GM18511 (cell line): ENCODE data around the gene REPIN1.

ENCODE experiments used
- ATAC-seq: cut with Tn5 transposase; IDR thresholded peaks from one replicate; pipeline ENCODE4 v1.9.1; 2021; ENCODE audit warnings: mild to moderate bottlenecking, moderate library complexity; ENCODE audit not compliant: unreplicated experiment

Gene REPIN1

DNA sequence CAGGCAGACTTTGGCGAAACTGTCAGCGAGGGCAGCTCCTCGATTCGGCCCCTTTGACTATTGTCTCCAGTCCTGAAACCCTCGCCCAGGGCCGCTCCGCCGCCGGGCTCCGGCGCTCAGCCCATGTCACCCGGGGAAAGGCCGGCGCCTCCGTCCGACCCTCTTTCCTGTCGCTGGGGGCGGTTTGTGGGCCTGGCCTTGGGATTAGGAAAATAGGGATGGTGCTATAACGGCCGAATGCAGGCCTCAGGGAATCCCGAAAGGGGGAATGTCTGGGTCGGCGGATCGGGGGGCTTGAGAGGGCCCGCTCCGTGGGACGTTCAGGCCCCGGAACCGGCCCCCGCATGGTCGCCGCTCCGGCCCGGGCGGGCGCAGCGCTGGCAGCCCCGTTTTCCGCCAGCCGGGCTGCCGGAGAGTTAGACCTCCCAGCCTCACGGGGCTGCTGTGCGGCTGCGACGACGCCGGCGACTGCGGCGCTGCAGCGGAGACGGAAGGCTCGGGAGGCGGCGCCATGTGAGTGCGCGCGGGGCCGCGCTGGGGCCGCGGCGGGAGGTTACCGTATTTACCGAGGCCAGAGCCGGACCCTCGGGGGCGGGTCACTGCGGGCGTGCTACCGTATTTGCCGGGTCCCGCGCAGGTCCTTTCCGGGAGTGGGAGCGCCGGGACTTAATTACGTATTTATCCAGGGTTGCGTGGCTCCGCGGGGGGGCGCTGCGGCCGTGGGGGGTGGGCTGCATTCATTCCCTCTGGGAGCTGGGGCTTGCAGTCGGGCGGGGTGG lies 36.4 kb downstream of the REPIN1 start:
- peak; percentile 48 for ATAC-seq

DNA sequence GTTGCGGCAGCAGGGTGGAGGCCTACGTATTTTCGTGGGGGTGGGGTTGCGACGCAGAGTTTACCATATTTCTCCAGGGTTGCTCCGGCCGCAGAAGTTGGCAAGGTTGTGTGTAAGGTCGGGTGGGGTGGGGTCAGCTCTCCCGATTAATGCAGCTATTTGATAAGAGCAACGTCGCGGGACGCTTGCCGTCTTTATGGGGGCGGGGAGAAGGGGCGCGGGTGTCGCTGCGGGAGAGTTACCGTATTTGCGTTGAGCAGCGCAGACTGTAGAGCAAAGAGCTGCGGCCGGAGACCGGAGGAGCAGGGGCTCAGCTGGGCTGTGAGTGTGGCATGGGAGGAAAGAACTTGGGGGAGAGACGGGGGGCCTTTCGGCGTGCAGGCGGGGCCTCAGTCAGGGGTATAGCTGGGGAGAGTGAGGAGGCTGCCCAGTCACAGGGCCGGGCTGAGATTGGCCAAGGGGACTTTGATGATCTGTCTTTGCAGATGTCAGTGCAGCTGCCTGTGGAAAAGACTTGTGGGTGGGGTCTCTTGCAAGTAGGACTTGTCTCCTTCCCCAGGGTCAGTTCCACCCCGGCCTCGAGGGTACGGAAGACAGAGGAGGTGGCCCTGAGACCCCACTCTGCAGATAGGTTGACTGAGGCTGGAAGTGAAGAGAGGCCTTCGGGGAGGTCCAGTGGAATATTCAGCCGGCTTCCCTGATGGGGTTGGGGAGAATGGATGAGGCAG lies 37.1 kb downstream of the REPIN1 start:
- no peak for ATAC-seq

DNA sequence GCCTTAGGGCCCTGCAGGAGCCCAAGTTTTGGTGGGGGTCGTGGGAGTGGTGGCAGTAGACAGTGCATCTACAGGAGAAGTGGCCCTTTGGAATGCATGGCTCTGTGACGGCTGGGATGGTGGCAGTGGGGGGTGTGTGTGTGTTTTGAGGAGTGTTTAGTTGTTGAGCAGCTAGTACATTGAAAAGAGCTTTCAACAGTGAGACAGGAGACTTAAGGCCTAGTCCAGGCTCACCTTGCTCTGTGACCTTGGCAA lies 37.6 kb downstream of the REPIN1 start:
- ATAC-seq = no peak

DNA sequence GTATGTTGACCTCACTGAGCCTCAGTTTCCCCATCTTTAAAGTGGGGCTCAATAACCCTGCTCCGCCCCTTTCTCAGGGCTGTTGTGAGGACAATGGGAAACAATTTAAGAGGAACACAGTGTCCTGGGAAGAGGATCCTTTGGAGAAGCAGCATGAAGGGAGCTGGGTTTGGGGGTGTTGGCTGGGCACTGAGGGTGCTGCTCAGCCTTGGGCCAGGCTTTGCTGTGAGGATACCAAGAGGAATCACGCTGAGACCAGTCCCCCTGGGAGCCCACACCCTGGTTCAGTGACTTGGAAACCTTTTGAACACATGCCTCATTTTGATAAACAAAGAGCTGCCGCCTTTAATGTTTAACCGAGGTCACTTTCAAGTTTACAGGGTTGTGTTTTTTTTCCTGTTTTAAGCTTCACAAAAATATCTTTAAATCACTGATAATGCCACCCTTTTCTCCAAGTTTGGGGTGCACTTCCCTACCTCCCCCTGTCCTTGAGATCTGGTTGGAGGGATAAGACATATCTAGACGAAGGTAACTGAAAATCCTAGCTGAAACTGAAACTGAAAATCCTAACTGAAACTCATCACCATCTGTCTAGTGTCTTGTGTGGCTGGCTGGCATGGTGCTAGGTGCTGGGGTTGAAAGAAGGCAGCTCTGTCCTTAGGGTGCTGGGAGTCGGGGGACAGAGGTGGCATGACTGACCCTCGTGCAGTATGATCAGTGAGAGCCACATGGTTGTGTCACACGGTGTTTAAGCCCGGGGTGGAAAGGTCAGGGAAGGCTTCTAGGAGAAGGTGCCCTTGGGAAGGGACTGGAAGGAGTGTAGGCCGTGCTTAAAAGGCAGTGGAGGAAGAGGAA lies 38.2 kb downstream of the REPIN1 start:
- ATAC-seq = peak; percentile 75

DNA sequence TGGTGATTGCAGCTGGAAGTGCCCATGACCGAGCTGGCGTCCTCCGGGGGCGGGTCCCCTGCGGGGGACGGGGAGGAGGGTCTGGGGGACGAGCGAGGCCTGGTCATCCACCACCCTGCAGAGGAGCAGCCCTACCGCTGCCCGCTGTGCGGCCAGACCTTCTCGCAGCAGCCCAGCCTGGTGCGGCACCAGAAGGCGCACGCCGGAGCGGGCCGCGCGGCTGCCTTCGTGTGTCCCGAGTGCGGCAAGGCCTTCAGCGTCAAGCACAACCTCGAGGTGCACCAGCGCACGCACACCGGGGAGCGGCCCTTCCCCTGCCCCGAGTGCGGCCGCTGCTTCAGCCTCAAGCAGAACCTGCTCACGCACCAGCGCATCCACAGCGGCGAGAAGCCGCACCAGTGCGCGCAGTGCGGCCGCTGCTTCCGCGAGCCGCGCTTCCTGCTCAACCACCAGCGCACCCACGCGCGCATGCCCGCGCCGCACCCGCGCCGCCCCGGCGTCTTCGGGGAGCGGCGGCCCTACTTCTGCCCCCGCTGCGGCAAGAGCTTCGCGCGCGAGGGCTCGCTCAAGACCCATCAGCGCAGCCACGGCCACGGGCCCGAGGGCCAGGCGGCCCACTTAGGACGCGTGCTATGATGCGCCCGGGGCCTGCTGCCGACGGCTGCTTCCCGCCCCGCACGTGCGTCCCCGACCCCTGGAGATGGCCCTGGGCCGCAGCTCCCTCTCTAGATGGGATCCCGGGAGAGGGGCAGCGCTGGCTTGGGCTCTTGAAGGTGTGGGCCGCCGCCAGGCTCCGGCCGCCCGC lies 39.2 kb downstream of the REPIN1 start:
- no peak for ATAC-seq

DNA sequence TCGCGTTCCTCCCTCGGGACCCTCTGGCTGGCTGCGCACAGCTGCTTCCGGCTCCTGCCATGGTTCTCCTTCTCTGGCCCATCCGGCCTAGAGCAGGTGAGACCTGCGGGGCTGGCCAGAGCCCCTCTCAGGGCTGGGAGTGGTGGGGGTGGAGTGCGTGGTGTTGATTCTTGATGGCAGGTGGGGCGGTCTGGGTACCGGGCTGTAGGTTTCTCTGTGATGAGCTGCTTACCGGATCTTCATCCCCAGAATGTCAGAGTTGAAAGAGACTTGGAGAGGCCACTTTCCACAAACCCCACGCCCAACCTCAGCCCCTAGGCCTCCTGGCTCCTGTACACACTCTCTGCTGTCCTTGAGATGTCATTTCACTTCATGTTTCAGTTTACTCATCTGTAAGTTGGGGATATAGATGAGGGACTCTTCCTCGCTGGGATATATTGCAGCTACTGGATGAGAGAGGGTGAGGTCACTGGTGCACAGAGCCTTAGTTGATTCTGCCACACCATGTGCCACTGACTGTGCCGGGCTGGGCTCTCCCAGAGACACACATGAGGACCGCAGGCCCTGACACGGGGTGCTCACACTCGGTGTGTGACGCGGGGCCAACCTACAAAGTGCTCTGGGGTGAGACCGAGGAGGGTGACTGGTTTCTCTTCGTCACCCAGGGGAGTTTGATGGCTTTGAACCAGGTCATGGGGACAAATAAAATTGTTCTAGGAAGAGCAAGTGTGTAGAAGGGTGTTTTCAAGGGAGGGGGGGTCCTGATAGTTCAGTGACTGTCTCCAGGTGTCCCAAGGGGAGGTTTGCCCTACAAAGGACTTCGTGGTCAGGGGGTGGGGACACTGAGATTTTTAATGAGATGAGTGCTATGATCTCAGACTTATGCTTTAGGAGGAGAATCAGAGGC lies 40.0 kb downstream of the REPIN1 start:
- ATAC-seq = peak; percentile 15

DNA sequence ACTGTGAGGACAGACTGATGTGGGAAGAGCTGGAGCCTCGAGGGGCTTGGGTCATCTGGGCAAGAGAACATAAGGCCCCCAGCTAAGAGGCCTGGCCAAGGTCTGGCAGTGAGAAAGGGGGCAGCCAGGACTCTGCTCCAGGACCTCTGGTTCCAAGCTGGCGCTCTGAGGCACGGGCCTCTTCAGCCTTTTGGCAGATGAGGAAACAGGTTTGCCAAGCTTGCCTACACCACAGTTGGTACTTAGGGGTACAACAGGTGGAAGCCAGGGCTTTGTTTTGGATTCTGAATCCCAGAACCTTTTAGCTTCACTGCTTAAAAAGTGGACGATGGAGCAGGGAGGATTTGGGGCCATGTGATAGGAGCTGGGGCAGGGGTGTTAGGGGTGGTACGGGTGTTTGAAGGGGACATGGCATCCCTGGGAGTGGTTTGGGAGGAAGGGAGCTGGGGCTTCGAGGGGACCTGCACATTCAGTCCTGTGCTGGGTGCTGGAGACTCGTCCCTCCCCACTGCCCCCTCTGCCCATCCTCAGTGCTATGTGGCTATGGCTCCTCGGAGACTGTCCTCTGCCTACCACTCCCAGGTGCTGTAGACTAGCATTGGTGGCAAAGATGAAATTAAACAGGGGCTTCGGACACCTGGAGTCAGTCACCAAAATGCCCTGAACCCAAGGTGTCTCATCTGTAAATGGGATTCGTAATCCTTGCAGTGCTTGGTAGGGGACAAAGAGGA lies 40.8 kb downstream of the REPIN1 start:
- no peak for ATAC-seq

DNA sequence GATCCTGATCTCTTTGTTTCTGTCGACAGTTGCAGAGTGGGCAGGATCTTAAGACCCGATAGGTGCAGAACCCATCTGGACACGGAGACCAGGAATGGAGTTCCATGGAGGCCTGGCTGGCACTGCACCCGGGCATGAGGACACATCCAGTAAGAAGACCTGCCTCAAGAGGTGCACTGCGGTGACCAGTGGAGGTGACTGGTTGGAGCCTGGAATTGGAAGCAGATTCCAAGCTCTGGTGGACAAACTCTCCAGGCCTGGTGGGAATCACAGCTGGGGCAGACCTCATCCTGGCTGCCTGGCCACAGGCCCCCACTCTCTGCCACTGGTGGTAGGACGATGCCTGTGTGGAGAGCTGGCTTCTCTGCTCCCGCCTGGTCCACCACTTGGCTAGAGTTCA lies 41.5 kb downstream of the REPIN1 start:
- ATAC-seq = no peak

DNA sequence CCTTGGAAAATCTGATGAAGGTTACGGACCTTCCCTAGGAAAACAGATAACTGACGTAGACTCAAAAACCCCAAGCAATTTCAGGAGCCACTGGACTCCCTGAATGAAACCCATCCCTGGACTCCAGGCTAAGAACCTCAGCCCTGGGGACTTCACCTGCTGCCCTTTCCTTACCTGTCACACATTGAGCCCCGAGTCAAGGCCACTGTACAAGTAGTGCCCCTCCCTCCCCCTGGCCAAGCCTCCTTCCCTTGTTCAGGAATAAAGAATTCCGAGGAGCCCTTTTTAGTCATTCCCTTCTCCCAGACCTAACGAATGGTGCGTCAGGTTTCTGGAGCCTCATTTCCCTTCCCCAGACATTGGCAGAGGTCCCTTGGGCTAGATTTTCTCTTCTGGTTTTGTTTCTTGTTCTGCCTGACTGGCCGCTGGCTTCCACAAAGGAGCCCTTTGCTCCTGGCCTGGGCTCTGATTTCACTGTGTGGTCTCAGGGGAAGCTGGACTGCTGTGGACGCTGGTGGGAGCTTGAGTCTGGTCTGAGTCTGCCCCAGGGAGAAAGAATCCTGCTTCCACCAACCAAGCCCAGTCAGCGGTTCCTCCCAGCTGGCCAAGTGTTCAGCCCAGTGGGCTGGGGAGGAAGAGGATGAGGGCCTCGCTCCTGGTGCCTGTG lies 42.2 kb downstream of the REPIN1 start:
- no peak for ATAC-seq

DNA sequence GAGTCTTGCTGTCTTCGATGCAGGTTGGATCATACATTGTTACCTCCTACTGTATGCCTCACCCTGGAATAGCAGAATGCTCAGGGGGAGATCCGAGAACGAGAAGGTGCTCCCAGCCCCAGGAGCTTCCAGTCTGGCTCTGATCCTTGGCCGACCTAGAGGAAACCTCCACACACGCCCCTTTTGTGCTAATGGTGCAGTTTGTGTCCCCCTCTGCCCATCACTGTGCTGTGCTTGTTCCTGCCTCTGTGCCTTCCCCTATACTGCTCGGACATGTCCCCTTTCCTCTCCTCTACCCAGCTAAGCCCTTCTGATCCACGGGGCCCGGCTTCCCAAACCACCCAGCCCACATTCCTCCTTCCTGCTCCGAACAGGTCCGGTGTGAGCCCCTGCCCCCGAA lies 43.0 kb downstream of the REPIN1 start:
- no peak for ATAC-seq

DNA sequence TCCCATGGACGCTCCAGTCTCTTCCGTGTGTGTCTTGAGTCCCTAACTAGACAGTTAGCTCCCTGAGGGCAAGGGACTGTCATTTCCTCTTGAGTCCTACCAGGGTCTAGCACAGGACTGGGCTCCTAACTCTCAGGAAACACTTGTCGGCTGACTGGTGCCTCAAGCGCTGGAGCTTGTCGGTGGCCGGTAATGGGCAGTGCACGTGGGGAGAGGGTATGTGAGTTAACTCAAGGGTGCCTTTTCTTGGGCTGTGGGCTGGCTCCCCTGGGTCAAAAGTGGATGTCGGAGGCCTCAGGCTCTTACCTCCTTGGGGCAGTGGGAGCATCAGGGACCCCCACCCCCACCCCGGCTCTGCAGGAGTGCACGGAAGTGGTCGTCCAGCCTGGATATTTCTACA lies 43.4 kb downstream of the REPIN1 start:
- no peak for ATAC-seq

DNA sequence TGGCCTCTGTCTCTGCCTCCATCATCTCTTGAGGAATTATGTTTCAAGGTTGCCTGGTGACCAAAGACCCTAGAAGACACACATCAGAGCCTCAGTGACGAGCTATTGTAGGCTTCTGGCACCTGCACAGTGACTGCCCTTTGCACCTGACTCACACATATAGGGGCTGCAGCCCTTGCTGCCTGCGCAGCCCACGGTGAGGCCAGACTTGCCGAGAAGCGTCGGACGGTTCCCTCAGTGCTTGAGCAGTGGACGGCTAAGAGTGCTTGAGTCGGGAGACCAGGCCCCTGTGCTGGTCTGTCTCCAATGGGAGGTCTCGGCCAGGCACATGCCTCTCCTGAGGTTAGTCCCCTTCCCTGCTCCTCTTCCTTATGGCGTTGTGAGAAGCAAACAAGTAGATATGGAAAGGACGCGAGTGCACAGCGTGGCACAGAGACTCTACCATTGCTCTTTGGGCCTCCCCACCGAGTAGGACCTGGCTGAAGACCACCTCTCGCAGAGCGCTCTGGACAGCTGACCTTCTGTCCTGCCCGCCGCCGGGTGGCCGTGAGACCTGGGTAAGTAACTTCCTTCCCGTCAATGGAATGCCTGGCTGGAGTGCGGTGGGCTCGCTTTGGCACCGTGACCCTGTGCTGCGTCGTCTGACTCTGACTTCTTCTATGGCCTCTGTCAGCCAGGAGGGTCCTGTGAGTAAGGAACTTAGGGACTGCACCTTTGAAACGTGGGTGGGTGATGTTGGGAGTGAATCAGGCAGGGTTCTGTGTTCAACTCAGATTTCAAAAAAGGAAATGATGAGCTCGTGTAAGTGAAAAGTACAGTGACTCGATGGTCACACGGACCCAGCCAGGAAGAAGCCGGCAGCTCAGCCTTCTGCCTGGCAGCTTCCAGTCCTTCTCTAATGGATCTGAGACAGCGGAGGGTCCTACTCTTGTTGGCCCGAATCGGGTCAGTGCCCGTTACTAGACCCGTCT lies 44.2 kb downstream of the REPIN1 start:
- ATAC-seq = no peak

DNA sequence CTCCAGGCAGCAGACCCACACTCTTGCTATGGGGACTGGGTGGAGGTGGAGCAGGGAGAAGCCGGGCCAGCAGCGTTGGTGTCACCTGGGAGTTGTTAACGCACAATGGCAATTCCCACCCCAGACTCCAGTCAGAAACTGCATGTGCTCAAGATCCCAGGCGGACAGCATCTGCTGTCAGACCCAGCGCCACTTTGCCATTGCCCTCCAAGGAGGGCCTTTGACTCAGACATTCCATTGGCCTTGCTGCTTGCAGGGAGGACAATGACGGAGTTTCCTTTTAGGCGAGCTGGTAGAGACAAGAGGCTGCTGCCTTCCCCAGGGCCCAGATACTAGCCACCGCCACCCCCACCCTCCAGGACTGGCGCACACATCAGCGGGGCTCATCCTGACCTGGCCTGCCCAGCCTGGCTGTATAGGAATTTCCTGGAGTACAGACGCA lies 45.0 kb downstream of the REPIN1 start:
- ATAC-seq = no peak

DNA sequence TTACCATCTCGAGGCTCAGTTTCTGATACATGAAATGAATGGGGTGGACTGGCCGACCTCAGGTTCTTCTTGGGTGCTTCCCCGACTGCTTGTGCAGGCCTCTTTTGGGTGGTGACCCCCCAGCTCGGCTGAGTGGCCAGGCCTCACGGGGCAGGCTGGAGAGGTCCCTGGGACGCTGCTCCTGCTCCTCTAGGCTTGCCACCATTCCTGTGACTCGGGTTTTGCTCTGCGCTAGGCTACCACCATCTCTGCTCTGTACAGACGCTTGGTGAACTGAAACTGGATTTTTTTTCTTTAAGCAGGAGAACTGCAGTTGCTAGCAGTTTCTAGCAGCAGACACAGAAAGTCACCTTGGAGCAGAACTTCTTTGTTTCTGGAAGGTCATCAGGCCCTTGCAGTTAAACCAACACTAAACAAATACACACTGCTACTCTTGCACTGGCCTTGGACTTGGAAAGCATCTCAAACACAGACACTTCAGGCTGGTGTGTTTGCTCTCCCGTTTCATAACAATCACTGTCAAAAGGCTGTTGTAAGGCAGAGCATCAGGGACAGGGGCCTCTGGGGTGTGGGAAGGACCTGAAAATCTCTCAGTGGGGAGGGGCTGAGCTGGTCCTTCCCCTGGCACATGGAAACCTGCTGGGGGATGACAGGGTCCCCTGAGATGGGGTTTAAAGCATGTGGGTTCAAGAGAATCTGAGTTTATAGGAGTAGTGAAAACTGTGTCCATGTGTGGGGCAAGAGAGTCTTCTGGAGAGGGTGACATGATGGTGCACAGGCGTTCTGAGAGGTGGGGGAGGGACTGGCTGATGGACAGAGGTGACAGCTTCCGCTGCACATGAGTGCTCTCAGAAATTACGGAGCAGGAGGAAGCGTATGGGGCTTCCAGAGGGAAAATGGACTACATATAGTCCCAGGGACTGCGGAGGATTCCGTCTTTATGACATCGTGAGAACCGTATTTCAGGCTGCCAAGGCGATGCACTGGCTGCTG lies 46.8 kb downstream of the REPIN1 start:
- no peak for ATAC-seq

DNA sequence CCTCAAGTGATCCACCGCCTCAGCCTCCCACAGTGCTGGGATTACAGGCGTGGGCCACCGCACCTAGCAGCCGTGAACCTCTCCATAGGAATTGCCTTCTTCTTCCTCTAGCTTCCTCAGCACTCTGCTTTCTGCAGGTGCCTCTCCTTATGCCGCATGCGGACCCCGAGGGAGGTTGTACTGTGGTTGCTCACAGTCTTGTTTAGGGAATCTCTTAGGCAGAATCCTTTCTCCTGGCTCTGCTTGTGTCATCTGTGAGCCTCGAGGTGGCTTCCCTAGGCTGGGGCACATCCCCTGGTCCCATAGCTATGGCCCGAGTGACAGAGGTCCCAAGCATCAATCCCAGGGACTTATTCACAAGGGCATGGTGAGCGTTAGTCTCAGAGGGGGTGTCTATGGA lies 48.6 kb downstream of the REPIN1 start:
- ATAC-seq = no peak

DNA sequence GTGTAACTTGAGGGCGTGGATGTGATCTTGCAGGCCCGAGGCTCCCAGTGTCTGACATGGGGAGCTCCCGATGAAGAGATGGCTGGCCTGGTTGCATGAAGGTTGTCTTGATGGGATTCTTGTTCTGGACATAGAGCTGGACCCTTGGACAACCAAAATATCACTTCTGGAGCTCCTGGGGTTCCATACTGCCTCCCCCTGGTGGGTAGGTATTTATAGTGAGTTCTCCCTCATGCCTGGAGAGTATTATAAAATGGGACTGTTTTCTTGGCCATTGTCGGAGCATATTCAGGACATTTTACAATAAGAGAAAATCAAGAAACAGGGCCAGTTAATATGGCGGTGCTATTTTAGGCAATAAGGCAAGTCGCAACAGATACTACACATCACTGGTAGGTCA lies 49.2 kb downstream of the REPIN1 start:
- ATAC-seq = no peak
